Brain microvascular endothelial cell (primary cell): ENCODE measurements around the gene GPD1L.

Experiments
- DNase-seq: peaks from one replicate; pipeline ENCODE4 v3.0.0-alpha.2; 2020
- H3K27ac ChIP-seq: fragments of 250-450 bp; sonication (Bioruptor Pico); 2 replicates; pipeline ENCODE4 v1.5.1; 2020; ENCODE audit warnings: mild to moderate bottlenecking, moderate library complexity
- H3K27me3 ChIP-seq: fragments of 250-450 bp; sonication (Bioruptor Pico); replicated peaks from 2 replicates; pipeline ENCODE4 v1.5.1; 2020; ENCODE audit warnings: mild to moderate bottlenecking
- H3K36me3 ChIP-seq: fragments of 250-450 bp; sonication (Bioruptor Pico); replicated peaks from 2 replicates; pipeline ENCODE4 v1.5.1; 2020; ENCODE audit warnings: mild to moderate bottlenecking
- H3K4me3 ChIP-seq: 2 replicates; pipeline ENCODE4 v1.5.1; 2011; ENCODE audit warnings: low read depth, mild to moderate bottlenecking, control low read depth, low read length, moderate library complexity
- CTCF ChIP-seq: IDR thresholded peaks from 2 replicates; pipeline ENCODE4 v1.5.1; 2011; ENCODE audit warnings: low read depth, mild to moderate bottlenecking, moderate library complexity, low read length, control low read depth, inconsistent platforms; ENCODE audit errors: missing control alignments
- in situ Hi-C: cut with HindIII; loops from 2 replicates; pipeline ENCODE4 v1.10.0; 2017; ENCODE audit warnings: low sequenced_read_pairs, low pct_ligation_motif_present

The GPD1L gene

DNA sequence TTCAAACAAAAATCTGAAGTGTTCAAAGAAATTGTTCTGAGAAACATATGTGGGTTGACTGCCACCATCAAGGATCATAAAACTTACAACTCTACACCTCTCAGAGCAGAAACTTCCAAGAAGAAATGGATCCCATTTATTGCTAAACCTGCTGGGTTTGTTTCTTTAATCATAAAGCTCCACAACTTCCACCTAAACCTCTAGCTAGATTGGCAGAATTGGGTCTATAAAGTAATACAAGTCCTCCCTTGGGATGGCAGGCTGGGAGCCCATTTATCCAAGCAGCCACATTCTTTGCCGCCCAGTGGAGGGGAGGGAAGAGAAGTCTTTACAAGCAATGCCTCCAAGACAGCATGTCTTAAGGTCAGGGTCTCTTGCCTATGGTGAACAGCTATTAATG lies 91.6 kb downstream of the GPD1L start:
- no peaks in the 10 kb centered on the region for H3K36me3 ChIP-seq
- H3K27me3 ChIP-seq, result no peaks in the 10 kb centered on the region
- no peak overlapping the region for H3K27ac ChIP-seq
- in situ Hi-C loops, result no loop called here
- no peak for DNase-seq
- no peak for TF ChIP-seq CTCF
- no peak overlapping the region for H3K4me3 ChIP-seq

GRCh38 chr3:32198714-32199113 lies 92.3 kb downstream of the GPD1L start:
- TF ChIP-seq CTCF, result no peak
- in situ Hi-C loops, result no loop called here
- no peak overlapping the region for H3K27ac ChIP-seq
- no peaks in the 10 kb centered on the region for H3K36me3 ChIP-seq
- no peak overlapping the region for H3K4me3 ChIP-seq
- no peak for DNase-seq
- H3K27me3 ChIP-seq, result no peaks in the 10 kb centered on the region

DNA sequence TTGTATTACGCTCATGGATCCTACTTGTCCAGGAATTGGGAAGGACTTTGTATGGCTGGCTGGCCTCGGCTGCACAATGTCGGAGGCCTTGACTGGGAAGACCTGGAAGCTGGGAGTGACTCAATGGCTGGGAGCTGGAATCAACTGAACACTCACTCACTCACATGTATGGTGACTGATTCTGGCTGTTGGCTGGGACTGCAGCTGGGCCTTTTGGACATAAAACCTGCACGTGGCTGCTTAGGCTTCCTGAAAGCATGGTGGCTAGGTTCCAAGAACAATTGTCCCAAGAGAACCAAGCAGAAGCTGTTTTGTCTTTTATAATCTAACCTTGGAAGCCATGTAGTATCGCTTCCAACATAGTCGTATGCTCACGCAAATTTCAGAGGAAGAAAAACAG lies 94.1 kb downstream of the GPD1L start:
- no peak for TF ChIP-seq CTCF
- DNase-seq, result peak; percentile 9
- no peaks in the 10 kb centered on the region for H3K36me3 ChIP-seq

DNA sequence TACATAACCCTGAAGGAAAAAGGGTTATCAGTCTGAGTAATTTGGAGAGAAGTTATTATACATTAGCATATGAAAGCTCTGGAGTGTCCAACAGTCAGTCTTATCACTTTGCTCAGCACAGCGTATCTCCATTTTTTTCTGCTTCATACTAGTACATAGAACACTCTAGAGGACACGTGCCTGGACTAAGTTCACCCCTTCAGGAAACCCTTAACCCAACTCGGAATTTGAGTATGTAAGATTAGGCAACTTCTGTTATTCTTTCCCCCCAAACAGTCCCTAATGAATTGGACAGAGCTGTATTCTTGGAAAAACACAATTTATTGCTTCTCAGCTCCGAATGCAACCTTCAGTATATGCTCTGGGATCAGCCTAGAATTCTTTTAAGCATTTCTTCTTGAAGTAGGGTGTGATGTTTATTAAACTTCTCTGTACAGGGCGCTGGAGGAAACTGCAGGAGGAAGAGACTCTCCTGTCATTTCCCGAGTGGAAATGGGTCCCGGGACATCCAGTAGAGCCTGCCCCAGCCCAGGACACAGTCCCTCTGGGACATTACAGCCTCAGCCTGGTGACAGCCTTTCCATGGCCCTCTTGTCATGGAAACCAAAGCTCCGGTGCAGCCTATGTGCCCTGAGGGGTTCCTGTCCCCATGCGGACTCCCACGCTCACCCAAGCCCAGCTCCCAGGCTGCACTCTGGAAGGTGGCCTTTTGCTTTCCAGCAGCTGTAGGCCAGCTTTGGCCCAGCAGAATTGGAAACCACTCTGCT lies 94.8 kb downstream of the GPD1L start:
- in situ Hi-C loops, result no loop called here
- DNase-seq, result no peak
- no peak for TF ChIP-seq CTCF

More for the DNA sequence above, 94.1 kb downstream of the GPD1L start:
- in situ Hi-C loops, result no loop called here
- no peaks in the 10 kb centered on the region for H3K27me3 ChIP-seq
- H3K27ac ChIP-seq, result no peak overlapping the region
- no peak overlapping the region for H3K4me3 ChIP-seq

GRCh38 chr3:32202496-32202895 lies 96.1 kb downstream of the GPD1L start:
- in situ Hi-C loops, result no loop called here
- H3K36me3 ChIP-seq, result no peaks in the 10 kb centered on the region
- no peak overlapping the region for H3K4me3 ChIP-seq
- no peaks in the 10 kb centered on the region for H3K27me3 ChIP-seq
- no peak overlapping the region for H3K27ac ChIP-seq
- TF ChIP-seq CTCF, result no peak
- no peak for DNase-seq

More for the DNA sequence above, 94.8 kb downstream of the GPD1L start:
- H3K36me3 ChIP-seq, result no peaks in the 10 kb centered on the region
- H3K4me3 ChIP-seq, result no peak overlapping the region
- no peak overlapping the region for H3K27ac ChIP-seq
- no peaks in the 10 kb centered on the region for H3K27me3 ChIP-seq

DNA sequence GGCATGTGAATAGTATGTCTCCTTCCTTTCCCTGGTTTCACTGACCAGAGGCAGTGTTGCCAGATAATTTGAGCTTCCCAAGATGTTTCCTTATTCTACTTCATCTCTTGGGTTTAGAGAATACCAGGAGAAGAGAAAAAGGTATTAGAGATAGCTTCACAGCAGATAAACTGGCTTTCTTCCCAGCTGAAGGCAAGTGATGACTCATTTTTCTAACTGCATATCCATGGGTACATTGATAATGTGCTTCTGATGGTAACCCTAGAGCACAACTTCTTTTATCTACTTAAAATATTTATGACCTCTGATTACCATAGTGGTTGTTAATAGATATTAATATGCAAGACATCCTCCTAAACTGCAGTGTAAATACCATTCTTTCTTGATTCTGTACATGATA lies 97.4 kb downstream of the GPD1L start:
- TF ChIP-seq CTCF, result no peak
- in situ Hi-C loops, result no loop called here
- DNase-seq, result peak; percentile 37
- H3K4me3 ChIP-seq, result no peak overlapping the region
- H3K36me3 ChIP-seq, result no peaks in the 10 kb centered on the region
- no peaks in the 10 kb centered on the region for H3K27me3 ChIP-seq
- no peak overlapping the region for H3K27ac ChIP-seq
